DND-41 (cell line): ENCODE results near the gene CALML3.

Source experiments
- EZH2 ChIP-seq: IDR thresholded peaks from 3 replicates; pipeline ENCODE4 v1.6.1; 2012; ENCODE audit warnings: borderline replicate concordance, low read depth, mild to moderate bottlenecking, moderate library complexity, low read length, inconsistent platforms; ENCODE audit not compliant: severe bottlenecking
- TF ChIP-seq, protein P1 (sequence below): IDR thresholded peaks from 2 replicates; pipeline ENCODE4 v1.5.1; 2012; ENCODE audit warnings: borderline replicate concordance, low read length, moderate library complexity, mild to moderate bottlenecking; ENCODE audit not compliant: poor library complexity, severe bottlenecking; ENCODE audit errors: extremely low read depth

DNA sequence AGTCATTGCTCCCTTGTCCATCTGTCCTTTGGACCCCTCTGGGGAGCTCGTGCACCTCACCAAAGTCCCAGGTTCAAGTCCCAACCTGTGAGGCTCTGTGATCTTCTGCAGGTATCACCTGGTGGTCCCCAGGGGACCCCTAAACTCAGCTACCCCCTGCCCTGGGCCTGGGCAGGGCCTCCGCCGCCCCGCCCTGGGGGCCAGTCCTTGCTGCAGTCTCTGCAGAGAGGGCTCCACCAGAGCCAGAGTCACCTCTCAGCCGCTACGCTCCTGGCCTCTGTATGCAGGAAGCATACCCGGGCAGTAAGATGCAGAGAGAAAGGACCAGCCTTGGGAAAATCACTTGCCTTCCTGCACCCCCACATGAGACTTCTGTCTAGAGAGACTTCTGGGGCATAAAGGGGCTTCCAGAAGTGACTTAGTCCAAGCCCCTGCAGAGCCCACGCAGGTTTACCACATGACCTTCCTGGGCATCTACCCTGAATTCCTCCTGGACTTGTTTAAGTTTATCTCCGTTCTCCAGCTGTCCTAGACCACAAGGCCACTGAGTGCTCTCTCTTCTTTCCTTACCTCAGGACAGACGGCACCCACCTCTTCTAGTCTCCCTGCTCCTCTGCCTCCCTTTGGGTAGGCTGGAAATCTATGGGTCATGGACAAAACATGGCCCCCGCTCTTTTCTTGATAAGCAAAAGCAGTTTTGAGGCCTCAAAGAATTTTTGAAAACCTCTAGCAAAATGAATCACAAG lies 46.6 kb upstream of the CALML3 start:
- TF ChIP-seq, protein P1, sequence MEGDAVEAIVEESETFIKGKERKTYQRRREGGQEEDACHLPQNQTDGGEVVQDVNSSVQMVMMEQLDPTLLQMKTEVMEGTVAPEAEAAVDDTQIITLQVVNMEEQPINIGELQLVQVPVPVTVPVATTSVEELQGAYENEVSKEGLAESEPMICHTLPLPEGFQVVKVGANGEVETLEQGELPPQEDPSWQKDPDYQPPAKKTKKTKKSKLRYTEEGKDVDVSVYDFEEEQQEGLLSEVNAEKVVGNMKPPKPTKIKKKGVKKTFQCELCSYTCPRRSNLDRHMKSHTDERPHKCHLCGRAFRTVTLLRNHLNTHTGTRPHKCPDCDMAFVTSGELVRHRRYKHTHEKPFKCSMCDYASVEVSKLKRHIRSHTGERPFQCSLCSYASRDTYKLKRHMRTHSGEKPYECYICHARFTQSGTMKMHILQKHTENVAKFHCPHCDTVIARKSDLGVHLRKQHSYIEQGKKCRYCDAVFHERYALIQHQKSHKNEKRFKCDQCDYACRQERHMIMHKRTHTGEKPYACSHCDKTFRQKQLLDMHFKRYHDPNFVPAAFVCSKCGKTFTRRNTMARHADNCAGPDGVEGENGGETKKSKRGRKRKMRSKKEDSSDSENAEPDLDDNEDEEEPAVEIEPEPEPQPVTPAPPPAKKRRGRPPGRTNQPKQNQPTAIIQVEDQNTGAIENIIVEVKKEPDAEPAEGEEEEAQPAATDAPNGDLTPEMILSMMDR: no peak
- TF ChIP-seq EZH2: no peak
